GOT3 (cell line): ENCODE results near the gene GP1BB.

Experiments
- DNase-seq: peaks from one replicate; lab custom pipeline; 2025; ENCODE audit warnings: mixed read lengths; lab: John Stamatoyannopoulos, UW

GP1BB gene

DNA sequence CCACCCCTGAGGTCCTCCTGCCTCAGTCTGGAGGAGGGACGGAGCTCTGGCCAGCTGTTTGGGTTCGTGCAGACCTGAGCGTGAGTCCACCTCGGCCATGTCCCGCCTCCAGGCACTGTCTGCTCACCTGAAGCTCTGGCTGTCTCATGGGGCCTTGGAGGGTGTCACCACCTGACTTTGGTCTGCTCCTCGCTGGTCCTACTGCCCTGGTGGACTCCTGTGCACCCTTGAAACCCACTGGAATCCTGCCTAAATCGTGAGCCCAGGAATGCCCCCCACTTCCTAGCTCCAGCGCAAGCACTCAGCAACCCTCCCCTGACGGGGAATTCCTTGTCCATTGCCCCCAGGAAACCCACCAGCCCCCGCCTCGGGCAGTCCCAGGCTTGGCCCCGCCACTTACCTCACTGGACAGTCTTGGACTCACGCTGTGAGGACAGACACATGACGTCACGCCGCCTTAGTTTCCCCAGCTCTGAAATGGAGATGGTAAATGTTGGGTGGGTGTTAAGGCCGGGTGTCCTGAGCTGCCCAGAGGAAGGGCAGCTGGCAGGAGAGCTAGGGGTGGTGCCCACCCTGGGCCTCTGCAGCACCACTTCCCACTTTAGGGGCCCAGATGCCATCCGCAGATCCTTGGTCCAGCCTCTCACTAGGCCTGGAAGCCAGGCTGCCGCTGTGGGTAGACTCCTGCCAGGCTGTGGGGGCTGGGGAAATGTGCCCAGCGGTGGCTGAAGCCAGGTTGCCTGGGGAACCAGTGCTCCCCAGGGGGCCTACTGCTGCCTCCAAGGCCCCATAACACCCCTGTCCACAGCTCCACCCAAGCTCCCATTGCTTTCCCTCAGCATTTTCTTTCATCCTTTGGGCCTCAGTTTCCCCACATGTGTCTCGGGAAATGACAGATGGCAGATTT, 19.1 kb downstream of the GP1BB start:
- DNase-seq: no peak

DNA sequence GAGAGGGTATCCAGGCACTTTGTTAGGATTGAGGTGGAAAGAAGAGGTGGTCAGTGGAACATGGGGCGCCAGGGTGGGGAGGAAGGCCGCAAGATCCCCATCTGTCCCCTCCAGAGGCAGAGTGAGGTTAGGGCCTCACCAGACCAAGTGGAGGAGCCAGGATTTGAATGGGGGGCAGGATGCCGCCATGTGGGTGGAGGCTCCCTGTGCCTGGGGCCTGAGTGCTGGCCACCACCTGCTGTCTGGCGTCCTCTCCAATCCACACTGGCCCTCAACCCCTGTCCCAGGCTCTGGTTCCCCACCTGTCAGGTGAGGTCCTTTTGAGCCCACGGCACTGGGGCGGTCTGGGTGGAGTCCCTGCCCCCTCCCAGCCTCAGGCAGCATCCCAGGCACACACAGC, 19.7 kb downstream of the GP1BB start:
- no peak for DNase-seq

DNA sequence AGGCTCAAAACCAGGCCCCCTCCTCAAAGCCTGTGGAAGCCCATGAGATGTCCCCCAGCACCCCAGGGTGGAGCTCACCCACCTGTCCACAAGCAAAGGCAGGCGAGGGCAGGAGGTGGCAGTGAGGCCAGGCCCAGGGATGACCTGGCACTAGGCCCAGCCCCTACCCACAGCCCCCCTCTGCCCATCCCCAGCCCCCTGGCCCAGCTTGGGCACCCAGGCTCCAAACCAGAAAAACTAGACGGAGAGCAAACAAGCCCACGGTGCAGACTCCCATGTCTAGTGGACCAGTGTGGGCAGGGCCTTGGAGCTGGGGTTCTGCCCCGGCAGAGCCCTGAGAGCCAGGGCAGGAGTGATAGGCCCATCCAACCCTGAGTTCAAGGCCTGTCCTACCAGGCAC, 20.3 kb downstream of the GP1BB start:
- DNase-seq: no peak

DNA sequence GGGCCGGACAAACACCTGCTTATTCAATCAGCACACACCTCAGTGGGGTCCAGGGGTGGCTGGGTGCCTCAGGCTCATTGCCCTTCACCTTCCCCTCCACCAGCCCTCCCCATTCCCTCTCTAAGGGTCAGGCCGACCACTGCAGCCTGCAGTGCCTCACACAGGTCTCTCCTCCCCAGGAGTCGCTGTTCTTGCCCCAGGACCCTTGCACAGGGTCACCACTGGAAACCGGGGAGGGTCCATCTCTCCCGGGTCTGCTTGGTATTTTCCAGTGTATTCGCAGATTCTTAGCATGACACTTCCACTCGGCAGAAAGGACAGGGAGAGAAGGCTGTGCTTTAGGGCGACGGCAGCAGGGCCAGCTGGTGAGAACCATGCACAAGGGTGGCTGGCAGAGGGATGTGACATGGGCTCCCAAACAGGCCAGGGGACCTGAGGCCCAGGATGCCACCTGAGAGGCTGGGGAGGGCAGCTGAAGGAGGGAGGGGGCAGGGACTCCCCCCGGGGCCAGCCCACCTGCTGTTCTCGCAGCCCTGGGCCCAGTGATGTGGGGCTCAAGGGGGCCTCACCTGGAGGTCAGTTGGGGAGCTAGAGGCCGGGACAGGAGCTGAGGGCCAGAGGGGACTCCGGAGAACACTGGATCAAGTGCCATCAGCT, 21.1 kb downstream of the GP1BB start:
- DNase-seq: no peak

DNA sequence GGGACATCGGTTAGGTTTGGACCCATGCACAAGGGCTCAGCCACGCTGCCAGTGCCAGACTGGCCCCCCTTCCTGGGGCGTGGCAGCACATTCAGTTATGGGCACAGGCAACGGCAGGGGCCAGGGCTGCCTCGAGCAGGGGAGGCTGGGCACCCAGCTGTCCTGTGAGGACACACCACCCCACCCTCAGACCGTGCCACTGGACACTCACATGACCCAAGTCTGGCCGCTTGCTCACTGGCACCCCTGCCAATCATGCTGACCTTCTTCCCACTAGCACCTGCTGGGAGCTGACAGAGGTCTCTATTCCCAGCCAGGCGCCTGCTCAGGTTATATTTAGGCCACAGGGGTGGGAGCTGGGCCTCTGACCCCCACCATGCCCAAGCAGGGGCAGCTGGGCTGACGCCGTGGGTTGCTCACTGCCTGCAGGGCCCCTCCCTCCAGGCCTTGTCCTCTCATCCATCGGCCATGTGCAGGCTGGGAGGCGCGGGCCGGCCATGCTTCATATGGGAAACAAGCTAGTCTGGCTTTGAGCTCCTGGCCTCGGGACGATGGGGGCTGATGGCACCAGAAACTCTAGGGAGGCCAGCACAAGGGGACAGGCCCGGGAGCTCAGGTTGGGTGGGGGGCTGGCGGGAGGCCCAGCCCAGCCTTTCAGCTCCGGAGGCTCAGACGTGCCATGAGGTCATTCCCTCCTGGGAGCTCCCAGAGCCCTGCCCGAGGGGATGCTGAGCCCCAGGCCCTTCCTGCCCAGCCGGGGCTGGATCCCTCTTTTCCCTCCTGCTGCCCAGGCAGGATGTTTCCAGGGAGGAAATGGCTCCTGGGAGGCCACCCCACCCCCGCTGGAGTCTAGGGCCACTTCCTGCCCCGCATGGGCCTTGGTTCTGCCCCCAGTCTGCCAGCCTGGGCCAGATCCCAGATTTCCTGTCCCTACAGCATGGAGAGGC, 22.1 kb downstream of the GP1BB start:
- DNase-seq: no peak

DNA sequence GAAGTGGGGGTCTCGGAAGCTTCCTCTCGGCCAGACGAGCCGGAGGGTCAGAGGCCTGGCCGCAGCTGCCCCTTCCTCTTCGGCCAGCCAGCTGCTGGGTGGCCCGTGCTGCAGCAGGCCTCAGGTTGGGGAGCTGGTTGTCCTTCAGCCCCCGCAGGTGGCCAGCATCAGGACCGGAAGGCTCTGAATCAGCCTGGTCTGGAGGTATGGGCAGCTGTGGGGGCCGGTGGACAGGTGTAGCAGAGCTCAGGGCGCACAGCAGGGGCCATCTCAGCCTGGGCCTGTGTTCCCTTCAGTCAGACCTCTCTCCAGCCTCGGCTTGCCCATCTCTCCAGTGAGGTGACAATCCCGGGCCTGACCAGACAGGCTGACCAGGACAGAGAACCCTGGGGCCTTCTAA, 23.4 kb downstream of the GP1BB start:
- no peak for DNase-seq

DNA sequence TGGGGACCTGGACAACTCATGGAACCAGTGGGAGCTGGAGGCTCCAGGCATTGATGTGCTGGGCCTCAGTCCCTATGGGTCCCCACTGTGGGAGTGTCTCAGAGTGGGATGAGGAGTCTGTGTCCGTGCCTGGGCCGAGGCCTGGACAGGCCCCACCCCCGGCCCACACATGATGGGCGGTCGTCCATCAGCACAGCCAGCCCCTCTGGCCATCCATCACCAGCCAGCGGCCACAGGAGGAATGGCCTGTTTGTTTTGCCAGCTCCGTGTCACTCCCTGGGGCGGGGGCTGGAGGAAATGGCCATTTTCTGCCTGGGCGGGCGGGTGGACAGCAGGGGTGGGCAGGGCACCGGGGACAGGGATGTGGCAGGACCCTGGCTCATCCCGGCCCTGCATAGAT, 24.2 kb downstream of the GP1BB start:
- DNase-seq: no peak

DNA sequence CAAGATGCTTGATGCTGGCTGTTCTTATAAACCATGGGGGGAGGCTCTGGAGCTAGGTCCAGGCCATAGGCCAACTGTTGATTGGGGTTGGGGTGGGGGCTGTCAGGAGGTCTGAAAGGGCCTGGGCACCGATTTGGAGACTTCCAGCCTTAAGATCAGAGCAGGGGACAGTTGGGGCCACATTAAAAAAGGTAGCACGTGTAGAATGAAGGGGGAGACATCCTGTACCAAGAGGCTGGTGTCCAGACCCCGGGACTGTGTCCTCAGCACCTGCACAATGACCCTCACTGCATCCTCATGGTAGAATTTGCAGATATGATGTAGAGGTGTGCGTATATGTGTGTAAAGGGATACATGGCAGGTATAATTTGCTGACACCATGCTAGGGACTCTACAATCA, 24.8 kb downstream of the GP1BB start:
- DNase-seq: no peak

DNA sequence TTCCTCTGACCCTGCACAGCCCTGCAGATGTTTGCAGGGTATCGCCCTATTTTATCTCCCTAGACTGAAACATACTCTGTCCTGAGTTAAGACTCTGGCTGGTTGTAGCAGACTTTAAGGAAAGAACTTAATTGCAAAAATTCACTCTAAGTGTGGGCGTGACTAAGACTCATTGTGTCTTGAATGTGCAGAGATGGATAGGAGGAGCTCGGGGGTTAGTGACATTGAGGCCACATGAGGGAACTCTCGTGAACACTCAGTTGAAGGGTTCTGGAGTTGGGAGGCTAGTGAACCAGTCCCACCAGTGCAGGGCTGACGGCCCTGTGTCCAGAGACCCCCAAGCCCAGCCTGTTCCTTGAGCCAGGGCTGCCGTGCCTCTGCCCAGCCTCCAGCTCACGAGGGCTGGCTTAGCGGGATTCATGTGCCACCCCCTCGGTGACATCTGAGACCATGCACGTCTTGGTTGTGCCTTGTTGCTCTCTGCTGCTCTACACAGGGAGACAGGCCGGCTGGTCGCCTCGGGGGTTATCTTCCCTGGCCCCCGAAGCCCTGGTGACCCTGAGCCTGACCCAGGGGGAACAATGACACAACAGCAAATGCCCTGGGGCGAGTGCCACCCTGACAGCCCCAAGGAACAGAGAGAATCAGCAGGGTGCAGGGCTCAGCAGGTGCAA, 25.8 kb downstream of the GP1BB start:
- DNase-seq: no peak

DNA sequence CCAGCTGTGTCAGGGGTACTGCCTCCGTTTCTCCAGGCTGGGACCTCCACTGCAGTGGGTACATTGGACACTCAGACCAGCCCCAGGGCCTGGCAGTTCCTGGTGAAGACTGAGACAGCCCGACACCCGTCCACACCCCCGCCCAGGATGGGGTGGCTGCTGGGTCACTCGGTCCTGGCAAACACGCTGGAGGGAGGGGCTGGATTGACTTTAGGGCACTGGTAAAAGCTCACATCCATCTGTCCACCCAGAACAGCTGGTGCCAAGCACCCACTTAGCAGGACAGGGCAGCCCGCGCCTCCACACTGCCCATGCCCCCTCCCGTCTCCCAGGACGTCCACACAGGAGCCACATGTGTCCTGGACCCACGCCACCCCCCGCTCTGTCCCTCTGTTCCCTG, 26.5 kb downstream of the GP1BB start:
- no peak for DNase-seq

DNA sequence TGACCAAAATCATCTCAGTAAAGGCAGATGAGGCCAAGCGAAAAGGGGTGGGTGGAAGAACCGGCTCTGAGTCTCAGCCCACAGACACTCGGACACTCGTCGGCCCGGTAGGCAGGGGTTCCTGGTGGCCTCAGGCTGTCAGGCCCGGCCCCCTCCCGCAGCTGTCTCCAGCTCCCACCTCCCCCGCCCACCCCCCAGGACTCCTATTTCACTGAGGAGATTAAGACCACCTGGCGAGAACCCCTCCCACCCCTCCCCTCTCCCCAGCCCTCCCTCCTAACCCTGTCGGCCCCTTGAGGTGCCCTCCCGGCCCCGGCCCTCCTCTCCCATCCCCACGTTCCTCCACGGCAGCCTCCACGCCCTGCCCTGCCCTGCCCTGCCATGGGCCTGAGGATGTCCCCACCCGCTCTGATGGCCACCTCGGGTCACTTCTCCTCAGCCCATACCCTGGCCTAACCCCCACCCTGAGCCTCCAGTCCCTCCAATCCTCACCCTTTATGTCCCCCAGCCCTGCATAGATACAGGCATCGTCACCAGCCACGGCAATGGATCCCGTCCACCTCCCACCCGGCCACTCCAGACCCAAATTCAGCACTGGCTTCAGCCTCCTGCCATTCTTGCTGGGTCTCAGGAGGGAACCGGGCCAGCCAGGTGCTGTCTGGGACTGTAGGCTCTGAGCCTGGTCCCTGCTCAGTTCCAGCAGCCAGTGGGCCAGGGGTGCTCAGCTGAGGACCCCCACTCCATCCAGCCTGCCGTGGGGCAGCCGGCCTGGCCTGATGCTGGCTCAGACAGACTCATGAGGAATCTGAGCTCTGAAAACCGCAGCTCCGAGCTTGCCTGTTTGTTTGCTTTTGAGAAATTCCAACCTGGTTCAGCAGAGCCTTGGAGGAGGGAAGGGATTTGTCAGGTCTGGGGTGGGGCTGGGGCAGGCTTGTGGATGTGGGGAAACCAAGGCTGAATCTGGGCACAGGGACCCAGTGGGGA, 27.5 kb downstream of the GP1BB start:
- no peak for DNase-seq

DNA sequence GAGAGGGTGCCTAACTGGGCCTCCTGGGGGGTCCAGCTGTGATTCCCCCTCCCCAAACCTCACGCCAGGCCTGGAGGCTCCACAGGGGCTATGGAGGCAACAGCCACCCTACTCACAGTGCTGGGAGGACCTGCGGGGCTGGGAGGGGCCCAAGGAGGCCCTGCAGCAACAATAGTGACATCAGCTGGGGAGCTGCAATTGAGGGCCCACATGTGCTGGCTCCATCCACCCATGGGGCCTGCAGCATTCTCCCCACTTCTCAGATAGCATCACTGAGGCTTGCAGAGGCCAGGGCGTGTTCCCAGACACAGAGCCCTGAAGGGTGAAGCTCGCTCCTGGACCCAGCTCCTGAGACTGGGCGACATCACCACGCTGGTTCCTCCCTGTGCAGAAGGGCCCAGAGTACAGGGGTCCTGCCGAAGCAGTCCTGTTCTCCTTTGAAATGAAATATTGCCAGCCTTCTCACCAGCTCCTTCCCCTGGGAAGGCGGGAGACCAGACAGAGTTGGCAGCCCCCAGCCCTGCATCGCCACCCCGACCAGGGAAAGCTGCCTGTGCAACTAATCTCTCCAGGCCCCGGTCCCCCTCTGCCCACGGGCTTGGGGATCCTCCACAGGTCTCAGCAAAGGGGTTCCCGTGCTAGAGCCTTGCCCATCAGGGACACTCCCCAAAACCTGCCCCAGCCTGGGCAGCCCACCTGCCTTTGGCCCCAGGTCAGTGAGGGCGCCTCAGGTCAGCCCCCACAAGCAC, 28.3 kb downstream of the GP1BB start:
- DNase-seq: no peak

DNA sequence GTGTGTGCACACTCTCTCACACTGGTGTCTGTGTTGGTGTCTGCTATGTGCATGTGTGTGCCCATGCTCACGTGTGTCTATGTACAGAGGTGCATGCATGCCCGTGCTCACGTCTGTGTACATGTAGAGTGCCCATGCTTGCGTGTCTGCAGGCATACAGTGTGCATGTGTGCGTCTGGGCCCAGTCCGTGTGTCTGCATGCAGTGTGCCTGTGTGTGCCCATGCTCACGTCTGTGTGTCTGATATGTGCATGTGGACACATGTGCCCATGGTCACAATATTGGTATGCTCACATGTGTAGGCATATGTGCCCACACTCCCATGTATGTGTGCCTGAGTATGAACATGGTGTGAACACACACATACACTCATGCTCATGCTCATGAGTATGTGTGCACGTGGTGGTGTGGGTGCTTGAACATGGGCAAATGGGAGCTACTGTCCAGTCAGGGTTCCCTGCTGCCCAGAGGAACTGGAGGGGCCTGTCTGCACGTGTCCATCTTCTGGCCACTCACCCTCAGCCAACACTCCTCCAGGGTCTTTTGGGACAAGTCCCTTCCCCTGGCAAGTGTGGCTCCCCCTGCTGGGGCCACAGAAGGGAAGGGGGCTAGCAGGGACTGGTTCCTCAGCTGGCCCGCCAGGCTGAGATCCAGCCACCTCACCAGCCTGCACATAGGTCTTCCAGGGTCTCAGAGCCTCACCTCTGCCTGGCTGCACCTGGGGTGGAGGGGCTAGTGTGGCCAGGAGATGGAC, 29.9 kb downstream of the GP1BB start:
- no peak for DNase-seq

DNA sequence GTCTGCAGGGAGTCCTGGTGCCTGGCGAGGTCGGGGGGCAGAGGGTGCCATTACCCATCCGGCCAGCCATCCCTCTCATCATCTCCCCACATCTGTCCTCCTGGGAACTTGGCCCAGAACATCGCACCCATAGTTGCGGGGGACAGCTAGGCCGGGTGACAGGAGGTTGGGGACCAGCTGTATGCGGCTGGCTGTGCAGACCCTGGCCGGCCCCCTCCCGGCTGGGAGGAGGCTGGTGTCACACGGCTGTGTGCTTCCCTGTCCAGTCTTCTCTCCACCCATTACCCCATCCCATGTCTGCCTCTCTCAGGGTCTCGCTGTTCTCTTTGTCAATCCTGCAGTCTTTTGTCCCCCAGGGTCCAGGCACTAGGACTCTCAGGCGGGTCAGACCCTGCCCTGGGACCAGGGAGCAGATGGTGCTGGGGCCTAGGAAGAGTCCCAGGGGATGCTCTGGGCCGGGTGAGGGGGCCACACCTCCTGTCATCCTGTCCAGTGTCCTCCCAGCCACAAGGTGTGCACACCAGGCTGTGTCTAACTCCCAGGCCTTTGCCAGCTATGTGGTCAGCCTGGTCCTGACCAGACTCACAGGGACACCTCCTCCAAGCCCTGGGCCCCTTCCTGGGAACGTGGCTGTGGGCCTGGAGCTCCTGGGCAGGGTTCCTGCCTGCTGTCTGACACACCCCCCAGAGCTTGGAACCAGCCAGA, 30.8 kb downstream of the GP1BB start:
- DNase-seq: no peak

DNA sequence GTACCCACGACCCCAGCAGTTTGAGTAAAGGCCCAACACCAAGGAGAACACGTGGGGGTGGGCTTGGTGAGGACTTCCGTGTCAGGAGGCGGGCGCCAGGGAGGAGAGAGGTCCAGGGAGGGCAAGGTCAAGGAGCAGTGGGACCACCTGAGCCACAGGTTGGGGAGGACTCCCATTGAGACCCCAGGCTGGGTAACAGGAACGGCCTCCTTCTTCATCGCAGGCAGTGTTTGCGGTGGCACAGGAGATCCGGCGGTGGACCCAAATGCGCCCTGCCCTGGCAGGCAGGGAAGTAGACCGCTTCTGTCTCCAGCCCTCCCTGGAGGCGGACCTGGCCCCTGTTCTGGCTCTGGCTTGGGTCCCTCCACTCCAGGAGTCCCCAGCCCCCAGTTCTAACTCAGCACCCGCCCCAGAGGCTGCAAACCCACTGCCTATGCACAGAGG, 31.4 kb downstream of the GP1BB start:
- DNase-seq: no peak

DNA sequence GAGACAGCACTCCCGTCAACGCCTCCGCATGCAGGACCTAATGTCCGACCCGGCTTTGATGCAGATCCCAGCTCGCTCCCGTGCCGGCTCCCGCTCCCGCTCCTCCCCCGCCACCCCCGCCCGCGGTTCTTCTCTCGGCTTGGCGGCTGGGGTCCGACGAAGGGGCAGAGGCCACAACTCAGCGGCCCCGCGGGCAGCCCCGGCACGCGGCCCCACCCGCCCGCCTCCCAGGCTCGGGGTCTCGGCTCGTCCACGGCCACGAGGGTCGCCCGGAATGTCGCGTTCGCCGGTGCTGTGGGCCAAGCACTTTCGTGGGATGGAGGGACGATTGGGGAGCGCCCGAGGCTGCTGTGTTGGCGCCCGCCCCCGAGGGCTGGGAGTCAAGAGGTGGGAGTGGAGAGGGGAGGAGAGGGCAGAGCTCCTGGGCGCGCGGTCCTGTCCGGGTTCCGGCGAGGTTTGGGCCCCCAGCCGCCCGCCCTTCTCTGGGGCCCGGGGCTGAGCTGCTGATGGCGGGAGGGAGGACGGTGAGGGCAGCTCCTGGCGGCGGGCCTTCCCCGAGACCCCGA, 31.9 kb downstream of the GP1BB start:
- no peak for DNase-seq

DNA sequence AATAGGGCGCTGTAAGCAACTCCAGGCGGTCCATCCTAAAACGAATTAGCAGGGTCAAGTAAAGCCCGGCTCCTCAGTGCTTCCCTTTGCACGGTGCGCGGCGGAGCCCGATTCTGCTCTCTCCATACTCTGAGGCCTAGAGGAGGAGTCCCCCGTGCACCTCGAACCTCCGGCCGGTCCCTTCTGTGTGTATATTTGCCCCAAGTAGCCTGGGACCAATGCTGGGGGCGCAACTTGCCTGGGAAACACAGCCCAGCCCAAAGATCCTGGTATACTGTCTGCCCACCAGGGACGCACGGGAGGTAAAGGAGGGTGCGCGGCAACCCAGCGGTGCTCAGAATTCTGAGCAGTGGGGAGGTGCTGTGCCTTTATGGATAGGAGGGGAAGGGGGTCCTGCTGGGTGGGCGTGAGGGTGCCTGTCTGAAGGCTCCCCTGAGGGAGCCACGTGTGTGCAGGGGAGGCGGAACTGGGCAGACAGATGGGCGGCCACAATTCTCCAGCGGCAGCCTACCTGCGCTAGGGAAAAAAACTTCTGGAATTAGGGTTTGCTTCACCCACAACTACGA, 32.5 kb downstream of the GP1BB start:
- DNase-seq: no peak
